AG08395 (cell line): ENCODE data around the gene PCDHB3.
"Not testable (repeated sequence)": the region's sequence is repeated elsewhere in the genome, so short reads cannot be mapped to it uniquely, and the experiment has no call there.

ENCODE experiments used
- DNase-seq: peaks from one replicate; pipeline ENCODE4 v3.0.0; 2012; ENCODE audit warnings: mixed read lengths, low spot score

PCDHB3 gene

DNA sequence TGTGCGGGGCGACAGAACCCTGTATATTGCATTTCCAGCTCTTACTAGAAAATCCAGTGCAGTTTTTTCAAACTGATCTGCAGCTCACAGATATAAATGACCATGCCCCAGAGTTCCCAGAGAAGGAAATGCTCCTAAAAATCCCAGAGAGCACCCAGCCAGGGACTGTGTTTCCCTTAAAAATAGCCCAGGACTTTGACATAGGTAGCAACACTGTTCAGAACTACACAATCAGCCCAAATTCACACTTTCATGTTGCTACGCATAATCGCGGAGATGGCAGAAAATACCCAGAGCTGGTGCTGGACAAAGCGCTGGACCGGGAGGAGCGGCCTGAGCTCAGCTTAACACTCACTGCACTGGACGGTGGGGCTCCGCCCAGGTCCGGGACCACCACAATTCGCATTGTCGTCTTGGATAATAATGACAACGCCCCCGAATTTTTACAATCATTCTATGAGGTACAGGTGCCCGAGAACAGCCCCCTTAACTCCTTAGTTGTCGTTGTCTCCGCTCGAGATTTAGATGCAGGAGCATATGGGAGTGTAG, 35.5 kb downstream of the PCDHB3 start:
- DNase-seq, result no peak

DNA sequence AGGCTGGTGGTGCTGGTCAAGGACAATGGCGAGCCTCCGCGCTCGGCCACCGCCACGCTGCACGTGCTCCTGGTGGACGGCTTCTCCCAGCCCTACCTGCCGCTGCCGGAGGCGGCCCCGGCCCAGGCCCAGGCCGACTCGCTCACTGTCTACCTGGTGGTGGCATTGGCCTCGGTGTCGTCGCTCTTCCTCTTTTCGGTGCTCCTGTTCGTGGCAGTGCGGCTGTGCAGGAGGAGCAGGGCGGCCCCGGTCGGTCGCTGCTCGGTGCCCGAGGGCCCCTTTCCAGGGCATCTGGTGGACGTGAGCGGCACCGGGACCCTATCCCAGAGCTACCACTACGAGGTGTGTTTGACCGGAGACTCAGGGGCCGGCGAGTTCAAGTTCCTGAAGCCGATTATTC, 37.1 kb downstream of the PCDHB3 start:
- not testable (repeated sequence) for DNase-seq

DNA sequence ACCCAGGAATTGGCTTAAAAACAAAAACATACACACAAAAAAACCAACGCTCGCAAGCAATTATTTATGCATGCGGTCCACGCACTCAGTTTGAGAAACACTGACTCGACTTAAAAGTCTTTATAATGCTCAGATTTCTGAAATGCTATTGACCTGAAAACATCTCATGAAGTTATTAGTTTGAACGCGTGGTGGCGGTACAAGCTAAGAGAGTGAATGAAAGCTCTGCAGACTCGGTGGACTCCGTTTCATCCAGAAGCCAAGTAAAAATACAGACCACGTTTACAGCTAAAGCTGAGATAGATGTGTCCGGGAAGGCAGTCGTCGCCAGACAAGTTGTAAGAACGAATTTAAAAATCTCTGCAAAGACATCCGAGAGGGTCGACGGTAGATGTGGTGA, 49.5 kb downstream of the PCDHB3 start, which contains the start of gene PCDHB6:
Gene PCDHB6 (plus strand): TSS at position 246 of the 400 bp plus-strand sequence. CDS start 201 bp downstream, outside the sequence.
- peak; percentile 19 for DNase-seq

DNA sequence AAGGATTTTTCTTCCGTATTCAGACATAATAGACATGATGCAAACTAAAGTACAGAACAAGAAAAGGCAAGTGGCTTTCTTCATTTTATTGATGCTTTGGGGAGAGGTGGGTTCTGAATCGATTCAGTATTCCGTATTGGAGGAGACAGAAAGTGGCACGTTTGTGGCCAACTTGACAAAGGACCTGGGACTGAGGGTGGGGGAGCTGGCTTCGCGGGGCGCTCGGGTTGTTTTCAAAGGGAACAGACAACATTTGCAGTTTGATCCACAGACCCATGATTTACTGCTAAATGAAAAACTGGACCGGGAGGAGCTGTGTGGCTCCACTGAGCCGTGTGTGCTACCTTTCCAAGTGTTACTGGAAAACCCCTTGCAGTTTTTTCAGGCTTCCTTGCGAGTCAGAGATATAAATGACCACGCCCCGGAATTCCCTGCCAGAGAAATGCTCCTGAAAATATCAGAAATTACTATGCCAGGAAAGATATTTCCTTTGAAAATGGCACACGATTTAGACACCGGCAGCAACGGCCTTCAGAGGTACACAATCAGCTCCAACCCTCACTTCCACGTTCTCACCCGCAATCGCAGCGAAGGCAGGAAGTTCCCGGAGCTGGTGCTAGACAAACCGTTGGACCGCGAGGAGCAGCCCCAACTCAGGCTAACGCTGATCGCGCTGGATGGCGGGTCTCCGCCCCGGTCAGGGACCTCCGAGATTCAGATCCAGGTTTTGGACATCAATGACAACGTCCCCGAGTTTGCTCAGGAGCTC, 50.1 kb downstream of the PCDHB3 start:
- no peak for DNase-seq

DNA sequence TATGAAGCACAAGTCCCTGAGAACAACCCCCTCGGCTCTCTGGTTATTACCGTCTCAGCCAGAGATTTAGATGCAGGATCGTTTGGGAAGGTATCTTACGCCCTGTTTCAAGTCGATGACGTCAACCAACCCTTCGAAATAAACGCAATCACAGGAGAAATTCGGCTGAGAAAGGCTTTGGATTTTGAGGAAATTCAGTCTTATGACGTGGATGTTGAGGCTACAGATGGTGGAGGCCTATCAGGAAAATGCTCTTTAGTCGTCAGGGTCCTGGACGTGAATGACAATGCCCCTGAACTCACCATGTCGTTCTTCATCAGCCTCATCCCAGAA, 50.7 kb downstream of the PCDHB3 start:
- no peak for DNase-seq

DNA sequence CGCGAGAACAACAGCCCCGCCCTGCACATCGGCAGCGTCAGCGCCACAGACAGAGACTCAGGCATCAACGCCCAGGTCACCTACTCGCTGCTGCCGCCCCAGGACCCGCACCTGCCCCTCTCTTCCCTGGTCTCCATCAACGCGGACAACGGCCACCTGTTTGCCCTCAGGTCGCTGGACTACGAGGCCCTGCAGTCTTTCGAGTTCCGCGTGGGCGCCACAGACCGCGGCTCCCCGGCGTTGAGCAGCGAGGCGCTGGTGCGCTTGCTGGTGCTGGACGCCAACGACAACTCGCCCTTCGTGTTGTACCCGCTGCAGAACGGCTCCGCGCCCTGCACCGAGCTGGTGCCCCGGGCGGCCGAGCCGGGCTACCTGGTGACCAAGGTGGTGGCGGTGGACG, 51.4 kb downstream of the PCDHB3 start:
- DNase-seq, result not testable (repeated sequence)

DNA sequence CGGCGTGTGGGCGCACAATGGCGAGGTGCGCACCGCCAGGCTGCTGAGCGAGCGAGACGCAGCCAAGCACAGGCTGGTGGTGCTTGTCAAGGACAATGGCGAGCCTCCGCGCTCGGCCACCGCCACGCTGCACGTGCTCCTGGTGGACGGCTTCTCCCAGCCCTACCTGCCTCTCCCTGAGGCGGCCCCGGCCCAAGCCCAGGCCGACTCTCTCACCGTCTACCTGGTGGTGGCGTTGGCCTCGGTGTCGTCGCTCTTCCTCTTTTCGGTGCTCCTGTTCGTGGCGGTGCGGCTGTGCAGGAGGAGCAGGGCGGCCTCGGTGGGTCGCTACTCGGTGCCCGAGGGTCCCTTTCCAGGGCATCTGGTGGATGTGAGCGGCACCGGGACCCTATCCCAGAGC, 51.8 kb downstream of the PCDHB3 start:
- DNase-seq, result not testable (repeated sequence)
